NCI-H187 treated with DMSO at 0.1 percent for 48 hours (cell line): ENCODE data around the gene ISM1.

ENCODE experiments used
- DNase-seq: peaks from one replicate; lab custom pipeline; 2025; lab: John Stamatoyannopoulos, UW

The ISM1 gene

DNA sequence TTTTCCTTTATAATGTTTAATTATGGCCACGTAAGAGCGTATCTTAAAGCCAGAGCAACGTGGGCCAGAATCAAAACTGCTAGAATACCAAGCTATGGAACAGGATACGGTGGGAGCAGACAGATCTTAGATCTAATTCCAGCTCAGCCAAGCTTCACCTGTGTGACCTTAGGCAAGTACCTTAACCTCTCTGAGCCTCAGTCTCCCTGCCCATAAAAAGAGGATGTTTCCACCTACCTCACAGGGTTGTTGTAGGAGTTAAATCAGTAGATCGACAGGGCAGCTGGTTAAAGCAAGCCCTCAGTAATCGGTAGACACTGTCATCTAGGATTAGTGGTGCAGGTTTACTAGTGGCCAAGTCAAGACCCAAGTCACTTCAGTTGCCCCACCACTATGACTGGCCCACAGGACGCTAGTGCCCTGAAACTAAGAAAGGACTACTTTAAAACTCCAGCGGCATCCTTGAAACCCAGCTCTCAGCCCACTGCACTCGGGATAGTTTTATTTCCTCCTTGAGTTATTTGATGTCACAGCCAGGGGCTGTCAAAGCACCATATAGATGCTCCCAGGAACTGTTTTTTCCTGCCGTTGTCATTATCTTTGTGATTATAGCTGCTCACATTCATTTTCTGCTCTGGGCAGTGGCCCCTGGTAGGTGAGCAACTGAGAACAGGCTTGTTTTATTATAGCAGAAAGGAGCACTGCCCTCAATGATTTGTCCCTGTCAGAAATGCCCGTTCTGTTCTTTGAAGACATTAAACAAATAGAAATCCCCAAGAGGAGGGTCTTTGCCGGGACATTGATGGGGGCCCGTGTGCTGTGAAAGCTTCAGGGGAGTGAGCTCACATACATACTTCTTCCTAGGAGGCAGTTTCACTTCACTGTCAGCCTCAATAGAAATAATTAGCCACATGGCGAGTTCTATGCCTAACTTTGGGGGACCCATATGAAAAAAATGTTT, 63.1 kb downstream of the ISM1 start:
- DNase-seq: no peak

DNA sequence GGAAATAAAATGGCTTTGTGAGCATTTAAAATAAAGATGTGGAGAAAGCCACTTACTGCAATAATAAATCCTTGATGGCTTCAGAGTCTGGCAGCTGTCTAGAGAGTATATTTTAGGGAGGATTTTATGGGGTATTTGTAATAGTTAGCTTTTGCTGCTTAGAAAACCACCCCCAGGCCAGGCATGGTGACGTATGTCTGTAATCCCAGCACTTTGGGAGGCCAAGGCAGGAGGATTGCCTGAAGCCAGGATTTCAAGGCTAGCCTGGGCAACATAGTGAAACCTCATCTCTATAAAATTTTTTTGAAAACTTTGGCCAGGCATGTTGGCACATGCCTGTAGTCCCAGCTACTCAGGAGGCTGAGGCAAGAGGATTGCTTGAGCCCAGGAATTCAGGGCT, 63.8 kb downstream of the ISM1 start:
- no peak for DNase-seq

DNA sequence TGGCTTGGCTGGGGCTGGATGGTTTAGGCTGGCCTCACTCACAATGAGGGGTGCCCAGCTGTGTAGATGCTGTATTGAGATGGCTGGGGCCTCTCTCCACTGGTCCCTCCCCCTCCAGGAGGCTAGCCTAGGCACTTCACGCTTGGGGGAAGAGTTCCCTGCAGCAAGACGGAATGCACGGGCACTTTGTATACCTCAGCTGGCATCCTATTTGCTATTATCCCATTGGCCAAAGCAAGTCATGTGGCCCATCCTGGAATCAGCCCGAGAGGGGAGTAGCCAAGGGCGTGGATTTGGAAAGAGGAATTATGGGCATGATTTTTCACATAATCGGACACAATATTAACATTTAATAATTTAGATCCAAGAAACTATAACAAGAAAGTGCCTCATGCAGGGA, 64.3 kb downstream of the ISM1 start:
- DNase-seq: no peak

DNA sequence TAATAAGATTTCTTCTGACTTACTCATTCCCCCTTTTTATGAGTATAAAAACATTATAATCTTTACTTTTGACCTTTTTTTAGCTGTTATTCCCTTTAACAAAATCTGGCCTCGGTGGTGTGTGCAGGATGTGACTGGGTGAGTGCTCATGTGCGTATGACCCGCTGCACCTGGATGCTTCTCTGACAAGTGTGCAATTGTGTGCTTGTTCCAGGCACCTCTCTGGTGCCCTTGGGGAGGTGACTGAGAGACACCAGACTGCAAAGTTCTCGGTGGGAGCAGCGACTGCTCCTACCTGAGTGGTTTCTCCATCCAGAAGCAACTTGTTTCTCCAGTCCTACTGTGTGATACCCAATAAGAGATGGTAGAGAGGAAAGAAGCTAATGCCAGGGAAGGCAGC, 65.0 kb downstream of the ISM1 start:
- no peak for DNase-seq

DNA sequence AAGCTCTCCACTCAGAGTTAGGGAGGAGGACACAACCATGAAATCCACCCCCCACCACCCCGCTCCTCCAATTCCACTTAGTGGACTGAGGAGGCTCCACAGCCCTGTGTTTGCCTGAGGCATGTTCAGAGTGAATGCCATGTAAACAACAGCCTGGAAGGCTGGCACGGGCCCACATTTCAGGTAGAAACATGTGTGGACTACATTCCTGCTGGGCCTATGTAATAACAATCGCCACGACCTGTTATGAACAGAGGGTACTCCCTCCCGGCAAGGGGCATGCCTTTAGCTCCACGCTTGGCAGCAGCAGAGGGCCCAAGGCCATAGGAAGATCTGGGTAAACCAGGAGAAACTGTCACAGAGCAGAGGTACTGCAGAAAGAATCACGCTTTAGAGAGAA, 65.5 kb downstream of the ISM1 start:
- DNase-seq: no peak

DNA sequence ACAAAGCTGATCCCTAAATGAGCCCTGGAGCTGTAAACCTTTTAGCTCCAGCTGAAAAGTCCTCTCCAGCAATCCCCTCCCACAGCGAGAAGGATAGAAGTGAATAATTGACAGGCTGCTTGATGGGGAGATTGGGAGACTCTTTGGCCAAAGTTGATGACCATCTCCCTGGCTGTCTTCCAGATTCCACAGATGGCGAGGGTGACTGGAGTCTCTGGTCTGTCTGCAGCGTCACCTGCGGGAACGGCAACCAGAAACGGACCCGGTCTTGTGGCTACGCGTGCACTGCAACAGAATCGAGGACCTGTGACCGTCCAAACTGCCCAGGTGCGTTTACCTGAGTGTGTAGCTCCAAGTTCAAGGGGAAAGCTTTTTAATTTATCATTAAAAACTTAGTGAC, 67.3 kb downstream of the ISM1 start:
- no peak for DNase-seq

DNA sequence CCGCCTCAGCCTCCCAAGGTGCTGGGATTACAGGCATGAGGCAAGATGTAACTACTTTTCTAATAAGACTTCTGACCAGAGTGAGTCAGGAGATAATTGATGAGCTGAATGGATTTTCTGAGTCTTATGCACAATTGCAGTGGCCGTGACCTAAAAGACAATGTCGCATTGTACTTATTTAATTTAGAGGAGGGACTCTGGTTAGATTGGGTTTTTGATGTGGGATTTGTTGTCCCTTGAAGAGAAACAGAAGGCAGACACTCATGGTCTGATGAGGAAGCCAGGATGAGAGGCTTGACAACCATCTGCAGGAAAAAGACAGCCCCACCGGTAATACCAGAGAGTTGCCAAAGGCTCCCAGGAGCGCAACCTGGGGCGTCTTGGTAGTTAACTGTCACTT, 68.0 kb downstream of the ISM1 start:
- DNase-seq: no peak

DNA sequence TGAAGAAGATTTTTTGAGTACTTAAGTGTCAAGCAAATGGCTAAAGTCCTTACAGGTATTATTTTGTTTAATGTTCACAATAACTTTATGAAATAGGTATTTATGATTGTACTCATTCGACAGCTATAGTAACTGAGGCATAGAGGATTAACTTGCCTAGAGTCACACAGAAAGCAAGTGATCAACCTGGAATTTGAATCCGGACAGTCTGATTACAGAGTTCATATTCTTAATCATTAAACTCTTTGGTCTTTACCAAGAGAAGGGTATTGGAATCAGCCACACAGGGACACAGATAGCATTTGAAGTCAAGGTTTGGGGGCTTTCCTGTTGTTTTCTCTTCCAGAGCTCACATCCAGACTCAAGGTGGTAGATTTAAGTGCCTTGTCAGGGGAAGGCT, 69.7 kb downstream of the ISM1 start:
- DNase-seq: no peak

DNA sequence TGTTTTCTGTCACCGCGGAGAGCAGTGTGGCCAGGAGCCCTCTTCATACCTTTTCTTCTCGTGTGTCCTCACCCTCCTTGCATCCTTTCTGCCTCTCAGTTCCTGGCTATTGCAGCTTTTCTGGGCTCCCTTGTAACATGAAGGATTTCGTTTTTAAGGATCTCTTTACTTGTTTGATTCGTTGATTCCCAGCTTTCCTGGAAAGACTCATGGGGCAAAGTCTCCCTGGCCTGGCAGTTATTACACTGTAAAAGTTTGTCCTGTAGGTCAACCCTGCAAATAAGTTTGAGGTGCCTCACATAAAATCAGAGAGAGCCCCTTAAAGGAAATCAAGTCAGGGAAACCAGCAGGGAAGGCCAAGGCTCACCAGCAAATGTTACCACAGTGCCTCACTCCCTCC, 70.1 kb downstream of the ISM1 start:
- no peak for DNase-seq

DNA sequence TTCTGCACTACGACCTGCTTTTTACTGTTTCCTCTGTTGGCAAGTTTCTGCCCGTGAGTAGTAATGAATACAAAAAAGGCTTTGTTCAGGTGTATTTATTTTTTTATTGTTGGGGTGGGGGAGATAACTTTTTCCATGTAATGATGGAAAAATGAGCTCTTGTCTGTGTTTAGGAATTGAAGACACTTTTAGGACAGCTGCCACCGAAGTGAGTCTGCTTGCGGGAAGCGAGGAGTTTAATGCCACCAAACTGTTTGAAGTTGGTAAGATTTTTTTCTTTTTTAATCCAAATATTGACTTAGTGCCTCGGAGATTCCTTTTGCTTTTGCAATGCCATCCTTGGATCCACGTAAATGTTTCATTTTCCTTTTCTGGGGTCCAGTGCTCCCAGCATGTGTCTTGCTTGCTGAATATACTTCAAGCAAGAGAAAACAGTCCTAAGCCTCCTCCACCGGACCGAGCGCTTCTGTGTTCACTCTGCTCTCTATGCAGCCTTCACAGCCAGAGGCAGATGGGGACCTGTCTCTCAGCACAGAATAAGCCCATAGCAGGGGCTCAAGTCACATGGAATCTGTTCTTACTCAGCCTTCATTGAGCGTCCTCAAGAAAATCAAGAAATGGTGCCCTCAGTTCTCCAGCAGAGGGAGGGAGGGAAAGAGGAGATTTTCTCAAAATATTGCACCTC, 71.3 kb downstream of the ISM1 start:
- no peak for DNase-seq

DNA sequence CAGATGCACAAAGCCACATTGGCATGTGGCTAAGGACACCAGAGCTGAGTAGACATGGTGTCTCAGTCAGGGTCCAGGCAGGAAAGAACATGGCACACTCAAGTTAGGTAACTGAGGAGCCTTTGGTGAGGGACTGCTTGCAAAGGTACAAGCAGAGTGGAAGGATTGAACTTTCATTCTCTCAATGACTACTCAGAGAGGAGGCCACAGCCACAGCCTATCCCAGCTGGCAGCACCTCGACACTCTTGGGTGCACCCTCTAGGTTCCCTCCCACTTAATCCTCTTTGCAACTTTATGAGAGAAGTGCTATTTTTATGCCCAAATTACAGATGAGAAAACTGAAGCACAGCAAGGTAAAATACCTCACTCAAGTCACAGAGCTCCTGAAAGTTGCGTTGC, 73.4 kb downstream of the ISM1 start:
- no peak for DNase-seq

DNA sequence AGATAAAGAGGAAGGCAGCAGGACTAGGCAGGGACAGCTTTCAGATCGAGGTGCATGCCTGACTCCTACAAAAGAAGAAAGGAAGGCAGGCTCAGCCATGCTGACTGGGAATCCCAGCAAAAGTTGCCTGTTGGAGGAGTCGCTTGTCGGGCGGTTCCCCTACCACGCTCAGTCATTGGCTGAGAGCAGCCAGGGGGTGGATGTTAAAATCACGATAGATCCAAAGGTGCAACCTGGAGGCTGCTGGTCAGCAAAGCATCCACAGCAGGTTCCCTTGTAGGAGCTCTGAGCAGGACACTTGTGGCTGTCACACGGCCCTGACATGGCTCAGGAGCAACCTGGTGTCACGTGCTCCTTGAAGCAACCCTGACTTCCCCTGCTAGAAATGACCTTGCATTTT, 74.6 kb downstream of the ISM1 start:
- no peak for DNase-seq

DNA sequence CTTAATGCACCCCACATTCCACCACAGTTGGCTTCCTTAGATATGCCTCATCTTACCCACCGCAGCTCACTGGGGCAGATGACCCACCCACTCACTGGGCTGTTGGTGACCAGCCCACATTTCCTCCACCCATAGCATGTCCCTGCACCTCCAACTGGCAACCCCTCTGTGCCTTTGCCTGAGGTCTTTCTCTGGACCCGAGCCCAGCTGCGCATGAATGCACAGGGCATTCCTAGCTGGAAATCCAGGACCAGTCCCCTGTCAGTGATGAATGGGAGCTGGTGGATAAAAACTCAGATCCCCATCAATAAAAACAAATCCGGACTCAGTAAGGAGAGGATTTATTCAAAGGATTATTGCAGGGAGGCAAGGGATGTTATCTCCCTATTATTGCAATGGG, 75.0 kb downstream of the ISM1 start:
- DNase-seq: no peak

DNA sequence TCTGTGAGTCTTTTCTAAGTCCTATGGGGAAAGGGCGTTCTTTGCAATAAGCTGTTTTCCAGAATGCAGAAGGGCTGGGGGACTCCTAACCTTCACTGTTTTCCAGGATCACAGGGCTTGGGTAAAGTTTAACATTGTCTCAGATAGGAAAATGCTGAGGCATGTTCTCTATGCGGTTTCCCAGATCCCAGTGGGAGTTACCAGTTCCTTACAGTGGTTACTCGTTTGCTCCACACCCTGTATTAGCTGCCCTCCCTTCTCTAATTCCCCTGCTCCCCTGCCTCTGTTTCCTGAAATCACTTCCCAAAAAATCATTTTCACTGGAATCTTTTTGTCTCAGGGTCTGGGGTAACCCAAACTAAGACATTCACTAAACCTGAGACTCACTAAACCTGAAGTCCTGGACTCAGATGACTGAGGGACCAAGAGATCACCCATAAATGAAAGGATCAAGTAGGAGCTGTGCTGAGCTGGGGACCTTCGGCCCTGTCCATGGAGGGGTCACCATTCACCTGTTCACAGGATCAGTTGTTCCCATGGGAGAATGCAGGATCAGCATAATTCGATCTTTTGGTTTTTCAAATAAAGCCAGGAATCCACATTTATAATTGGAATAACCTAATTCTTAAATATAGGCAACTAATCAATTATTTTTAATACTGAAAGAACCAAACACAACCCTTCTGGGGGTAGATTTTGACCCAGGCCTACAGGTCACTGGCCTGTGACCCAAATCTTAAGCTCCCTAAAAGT, 76.2 kb downstream of the ISM1 start:
- no peak for DNase-seq

DNA sequence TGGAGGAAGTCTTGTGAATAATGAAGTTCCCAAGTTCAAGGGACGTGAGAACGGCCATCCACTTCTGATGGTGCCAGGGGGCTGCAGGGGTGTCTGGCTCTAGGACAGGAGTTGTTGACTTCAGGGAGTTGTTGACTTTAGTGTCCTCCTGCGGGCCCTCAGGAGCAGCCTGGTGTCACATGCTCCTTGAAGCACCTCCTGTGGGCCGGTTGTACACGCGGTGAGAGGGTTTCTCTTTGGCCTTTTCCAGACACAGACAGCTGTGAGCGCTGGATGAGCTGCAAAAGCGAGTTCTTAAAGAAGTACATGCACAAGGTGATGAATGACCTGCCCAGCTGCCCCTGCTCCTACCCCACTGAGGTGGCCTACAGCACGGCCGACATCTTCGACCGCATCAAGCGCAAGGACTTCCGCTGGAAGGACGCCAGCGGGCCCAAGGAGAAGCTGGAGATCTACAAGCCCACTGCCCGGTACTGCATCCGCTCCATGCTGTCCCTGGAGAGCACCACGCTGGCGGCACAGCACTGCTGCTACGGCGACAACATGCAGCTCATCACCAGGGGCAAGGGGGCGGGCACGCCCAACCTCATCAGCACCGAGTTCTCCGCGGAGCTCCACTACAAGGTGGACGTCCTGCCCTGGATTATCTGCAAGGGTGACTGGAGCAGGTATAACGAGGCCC, 77.8 kb downstream of the ISM1 start:
- no peak for DNase-seq

DNA sequence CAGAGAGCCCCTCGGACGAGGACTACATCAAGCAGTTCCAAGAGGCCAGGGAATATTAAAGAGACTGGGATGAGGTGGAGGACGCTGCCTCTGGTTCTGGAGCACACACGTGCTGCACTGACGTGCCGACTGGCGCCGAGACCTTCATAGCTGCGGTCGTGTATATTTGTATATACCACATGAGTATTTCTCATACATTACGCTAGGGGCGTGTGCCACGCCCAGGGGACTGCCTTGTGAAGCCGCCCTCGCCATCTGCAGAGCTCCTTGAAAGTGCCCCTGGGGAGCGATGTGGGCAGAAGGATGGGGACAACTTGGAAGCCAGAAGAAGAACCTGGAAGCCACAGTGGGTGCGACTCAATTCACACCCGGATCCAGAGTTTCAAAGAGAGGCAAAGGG, 78.3 kb downstream of the ISM1 start:
- DNase-seq: no peak

DNA sequence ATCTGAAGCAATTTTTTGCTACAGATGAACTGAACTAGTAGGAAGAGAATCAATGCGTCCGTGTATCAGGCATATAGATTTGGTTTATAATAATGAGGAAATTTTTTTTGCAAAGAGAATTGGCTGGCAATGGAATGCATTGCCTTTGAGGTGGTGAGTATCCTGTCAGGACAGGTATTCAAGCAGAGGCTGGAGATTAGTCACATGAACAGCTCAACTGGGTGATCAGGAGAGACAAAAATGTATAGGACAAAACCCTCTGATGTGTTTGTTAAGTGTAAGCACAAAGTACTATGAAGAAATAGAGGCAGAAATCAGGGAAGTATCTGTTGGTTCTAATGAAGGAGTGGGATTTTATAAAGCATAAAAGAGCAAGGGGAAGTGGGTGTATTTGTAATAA, 80.5 kb downstream of the ISM1 start:
- DNase-seq: no peak

DNA sequence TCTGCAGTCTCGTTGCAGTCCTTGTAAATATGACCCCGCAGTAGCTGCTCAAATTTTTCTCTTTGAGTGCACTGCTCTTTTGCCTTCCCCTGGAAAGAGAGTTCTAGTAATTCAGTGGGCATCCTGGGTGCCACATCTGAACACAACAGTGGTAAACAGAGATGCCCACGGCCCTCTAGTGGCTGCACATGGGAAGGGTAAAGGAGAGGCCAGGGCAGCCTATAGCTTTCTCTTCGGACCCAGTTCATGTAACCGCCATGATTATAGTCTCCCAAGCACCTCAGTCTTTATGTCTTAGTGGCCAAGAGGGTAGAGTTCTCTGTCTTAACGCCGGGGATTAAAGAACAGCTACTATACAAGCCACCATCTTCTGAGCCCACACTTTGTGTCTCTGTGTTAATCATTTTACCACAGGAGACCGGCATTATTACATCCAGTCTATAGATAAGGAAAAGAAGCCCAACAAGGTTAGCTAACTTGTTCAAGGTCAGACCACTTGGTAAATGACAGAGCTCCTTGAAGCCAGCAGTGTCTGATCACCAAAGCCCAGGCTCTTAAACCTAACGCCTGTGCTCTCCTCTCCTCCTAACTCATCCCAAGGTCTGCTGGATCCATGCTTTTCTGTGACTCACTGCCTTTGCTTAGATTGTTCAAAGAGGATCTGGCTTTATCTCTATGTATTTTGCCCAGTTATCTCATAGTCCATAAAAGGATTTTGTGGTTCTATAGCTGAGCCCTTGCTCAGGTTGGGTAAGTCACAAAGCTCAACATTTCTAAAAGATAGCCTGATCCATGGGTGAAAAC, 81.8 kb downstream of the ISM1 start:
- DNase-seq: no peak

DNA sequence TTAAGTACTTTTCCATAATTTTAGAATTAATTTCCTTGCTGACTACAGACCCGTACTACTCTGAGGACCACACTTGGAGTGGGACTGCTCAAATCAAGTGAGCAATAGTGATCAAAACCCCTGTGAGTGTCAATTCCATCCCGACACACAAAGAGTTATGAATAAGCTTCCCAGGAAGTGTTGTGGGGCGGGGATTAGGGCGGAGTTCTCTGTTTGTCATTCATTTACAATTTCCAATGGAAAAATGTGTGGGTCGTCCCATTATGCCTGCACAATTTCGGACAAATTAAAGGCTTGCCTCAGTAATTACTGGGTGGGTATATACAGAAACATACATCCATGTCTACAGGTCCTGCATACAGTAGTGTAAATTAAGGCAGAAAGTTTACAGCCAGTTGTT, 84.2 kb downstream of the ISM1 start:
- no peak for DNase-seq

DNA sequence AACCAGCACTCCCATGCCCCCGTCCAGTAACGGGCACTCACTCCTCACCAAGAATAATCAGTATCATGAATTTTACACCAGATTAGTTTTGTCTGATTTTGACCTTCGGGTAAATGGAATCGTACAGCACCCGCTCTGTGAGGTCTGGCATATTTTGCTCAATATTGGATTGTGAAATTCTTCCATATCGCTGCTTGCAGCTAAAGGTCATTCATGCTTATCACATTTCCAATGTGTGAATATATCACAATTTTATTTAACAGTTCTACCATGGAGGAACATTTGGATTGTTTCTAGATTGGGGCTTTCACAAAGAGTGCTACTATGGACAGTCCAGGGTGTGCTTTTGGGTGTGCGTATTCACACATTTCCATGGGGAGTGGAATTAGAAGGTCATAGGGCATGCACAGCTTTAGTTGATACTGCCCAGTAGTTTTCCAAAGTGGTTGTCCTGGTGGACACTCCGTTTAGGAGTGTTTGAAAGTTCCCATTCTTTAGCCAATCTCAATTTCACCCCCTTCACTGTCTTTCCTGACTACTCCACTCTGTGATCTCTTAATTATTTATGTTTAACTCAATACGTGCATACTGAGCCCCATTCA, 86.6 kb downstream of the ISM1 start:
- no peak for DNase-seq

DNA sequence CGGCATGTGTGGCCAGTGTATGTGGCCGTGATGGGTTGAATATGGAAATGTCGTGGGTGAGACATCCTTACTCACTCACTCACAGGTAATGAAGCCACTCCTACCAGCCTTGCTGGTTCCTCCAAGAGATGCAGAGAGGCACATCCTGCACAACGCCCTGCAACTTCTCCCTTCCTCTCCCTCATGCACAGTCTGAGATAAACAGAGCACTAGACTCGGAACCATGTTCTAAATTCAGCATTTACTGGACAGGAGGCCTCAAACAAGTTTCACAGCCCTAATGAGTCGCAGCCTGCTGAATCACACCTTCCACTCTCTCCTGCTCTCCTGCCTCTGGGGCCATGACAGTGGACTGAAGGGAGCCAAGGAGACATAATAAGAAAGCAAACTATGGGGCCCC, 91.2 kb downstream of the ISM1 start:
- no peak for DNase-seq
